GM12874 (cell line): Measurements from ENCODE around the gene CYTH4.

Experiments
- TF ChIP-seq, protein P1 (sequence below): IDR thresholded peaks from 2 replicates; pipeline ENCODE4 v1.5.1; 2011; ENCODE audit warnings: low read depth, mild to moderate bottlenecking, control low read depth, low read length, moderate library complexity; ENCODE audit not compliant: insufficient read depth

The CYTH4 gene

DNA sequence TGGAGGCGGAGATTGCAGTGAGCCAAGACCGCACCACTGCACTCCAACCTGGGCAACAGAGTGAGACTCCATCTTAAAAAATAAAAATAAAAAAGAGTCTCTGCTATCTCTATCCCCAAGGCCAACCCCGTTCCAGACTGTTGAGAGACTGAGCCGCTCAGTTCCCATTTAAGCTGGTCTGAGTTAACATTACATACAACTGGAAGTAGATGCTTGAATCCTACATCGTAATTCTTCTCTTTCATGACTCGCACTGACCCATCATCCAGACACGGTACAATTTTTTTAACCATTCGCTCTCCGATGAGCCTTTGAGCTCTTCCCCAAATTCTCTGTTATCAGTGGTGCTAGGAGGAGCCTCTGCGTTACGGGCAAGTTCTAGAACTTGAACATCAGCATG, 4.9 kb upstream of the CYTH4 start:
- TF ChIP-seq, protein P1, sequence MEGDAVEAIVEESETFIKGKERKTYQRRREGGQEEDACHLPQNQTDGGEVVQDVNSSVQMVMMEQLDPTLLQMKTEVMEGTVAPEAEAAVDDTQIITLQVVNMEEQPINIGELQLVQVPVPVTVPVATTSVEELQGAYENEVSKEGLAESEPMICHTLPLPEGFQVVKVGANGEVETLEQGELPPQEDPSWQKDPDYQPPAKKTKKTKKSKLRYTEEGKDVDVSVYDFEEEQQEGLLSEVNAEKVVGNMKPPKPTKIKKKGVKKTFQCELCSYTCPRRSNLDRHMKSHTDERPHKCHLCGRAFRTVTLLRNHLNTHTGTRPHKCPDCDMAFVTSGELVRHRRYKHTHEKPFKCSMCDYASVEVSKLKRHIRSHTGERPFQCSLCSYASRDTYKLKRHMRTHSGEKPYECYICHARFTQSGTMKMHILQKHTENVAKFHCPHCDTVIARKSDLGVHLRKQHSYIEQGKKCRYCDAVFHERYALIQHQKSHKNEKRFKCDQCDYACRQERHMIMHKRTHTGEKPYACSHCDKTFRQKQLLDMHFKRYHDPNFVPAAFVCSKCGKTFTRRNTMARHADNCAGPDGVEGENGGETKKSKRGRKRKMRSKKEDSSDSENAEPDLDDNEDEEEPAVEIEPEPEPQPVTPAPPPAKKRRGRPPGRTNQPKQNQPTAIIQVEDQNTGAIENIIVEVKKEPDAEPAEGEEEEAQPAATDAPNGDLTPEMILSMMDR, result no peak

DNA sequence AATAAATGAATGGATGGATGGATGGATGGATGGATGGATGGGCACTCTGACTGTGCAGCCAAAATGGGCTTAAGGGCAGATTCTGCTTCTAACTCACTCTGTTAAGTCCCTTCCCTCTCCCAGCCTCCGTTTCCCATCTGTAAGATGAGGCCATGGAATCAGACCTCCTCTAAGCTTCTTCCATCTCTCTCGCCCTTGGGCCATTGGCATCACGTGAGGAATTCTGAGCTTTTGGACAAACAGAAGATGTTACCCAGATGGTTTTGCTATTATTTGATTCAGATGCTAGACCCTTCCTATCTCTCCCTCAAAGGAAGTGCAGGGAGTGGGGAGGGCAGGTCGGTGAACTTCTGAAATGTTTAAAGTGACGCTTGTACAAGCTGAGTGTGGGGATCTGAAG, 4.0 kb upstream of the CYTH4 start:
- TF ChIP-seq, protein P1, result no peak

GRCh38 chr22:37279331-37280181, 2.8 kb upstream of the CYTH4 start:
- TF ChIP-seq, protein P1, result no peak

DNA sequence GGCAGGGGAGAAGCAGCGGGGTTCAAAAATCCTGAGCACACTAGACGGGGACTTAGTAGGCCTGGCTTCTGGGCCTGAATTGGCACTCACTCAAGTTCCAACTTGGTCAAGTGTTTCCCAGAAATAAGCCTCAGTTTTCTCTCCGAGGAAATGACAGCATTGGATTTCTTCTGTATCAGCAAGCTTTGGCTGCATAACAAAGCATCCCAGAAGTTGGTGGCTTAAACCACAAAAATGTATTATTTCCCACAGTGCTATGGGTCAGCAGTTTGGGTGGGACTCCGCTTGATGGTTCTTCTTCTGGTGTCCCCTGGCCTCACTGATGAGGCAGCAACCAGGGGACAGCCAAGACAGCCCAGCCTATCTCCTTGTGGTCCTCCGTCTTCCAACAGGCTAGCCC, 1.6 kb upstream of the CYTH4 start:
- TF ChIP-seq, protein P1, result no peak

GRCh38 chr22:37281195-37281594, 1.1 kb upstream of the CYTH4 start:
- TF ChIP-seq, protein P1, result no peak

DNA sequence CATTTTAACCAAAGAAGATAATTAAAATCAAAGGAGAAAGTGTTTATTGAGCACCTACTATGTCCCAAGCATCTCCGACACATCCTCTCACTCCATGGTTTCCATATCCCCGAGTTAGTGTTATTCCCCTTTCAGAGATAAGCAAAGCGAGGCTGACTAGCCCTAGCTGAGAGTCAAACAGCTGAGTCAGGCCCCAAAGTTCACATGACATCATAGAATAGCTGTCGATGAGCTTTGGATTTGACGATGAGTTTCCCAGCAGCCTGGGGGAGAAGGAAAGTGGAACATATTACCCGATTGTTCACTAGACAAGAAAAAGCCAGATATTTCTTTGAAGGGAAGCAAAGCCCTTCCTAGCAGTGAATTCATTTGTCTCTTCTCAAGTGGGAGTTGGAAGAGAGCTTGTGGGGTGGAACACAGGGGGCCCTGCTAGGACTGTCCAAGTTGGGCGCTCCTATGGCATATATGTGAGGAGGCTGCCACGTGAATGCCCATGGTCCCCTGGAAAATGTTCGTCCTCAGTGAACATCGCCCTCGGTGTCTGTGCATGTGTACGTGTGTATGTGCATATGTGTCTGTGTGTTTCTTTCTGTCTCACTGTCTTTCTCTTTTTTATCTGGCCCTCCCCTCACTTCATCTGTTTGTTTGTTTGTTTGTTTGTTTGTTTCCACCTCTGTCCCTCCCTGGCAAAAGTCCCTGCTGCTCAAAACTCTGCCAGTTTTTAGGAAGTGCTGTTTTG, 493 bp upstream of the CYTH4 start:
- TF ChIP-seq, protein P1, result no peak

- TF ChIP-seq, protein P1, result peak; percentile 16; the same call in 1 of the 2 replicates
Measured at GRCh38 chr22:37283393-37283937, 1.2 kb downstream of the CYTH4 start.
